Measurements from ENCODE around the gene CNIH3.

DNA sequence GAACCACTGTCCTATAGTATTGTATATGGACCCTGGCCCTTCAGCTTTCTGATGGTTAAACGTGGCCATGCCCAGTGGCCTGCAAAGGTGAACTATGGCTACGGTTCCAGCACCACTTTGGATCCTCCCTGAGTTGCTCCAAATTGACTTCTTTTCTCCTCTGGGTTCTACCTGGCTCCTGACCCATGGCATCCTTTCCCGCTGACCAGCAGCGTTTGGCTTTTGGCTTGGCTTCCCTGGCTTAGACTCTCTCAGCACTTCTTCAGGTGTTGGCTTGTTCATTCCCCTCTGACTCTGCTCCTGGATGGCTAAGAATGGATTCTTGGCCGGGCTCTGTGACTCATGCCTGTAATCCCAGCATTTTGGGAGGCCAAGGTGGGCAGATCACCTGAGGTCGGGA lies 152.9 kb downstream of the CNIH3 start:
- TF ChIP-seq, protein P1, sequence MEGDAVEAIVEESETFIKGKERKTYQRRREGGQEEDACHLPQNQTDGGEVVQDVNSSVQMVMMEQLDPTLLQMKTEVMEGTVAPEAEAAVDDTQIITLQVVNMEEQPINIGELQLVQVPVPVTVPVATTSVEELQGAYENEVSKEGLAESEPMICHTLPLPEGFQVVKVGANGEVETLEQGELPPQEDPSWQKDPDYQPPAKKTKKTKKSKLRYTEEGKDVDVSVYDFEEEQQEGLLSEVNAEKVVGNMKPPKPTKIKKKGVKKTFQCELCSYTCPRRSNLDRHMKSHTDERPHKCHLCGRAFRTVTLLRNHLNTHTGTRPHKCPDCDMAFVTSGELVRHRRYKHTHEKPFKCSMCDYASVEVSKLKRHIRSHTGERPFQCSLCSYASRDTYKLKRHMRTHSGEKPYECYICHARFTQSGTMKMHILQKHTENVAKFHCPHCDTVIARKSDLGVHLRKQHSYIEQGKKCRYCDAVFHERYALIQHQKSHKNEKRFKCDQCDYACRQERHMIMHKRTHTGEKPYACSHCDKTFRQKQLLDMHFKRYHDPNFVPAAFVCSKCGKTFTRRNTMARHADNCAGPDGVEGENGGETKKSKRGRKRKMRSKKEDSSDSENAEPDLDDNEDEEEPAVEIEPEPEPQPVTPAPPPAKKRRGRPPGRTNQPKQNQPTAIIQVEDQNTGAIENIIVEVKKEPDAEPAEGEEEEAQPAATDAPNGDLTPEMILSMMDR (IDR thresholded peaks at IDR 0.05): no peak
- no peak for TF ChIP-seq EZH2 (IDR thresholded peaks at IDR 0.05; ENCODE audit: borderline replicate concordance, insufficient read depth, low read depth, low read length, poor library complexity, severe bottlenecking)

Measured in B cell (primary cell).